GM23248 (cell line): ENCODE results near the gene NRN1L. TPM values are rescaled to one million over a fixed set of nuclear protein-coding genes. Genes with fewer than 3 reads are reported as not detected.

Experiments
- DNase-seq: peaks from one replicate; pipeline ENCODE4 v3.0.0-alpha.2; 2015
- H2AFZ ChIP-seq: fragments of 200-600 bp; sonication (generic); 2 replicates; pipeline ENCODE4 v1.6.1; 2016; ENCODE audit warnings: antibody characterized with exemption
- H3F3A ChIP-seq: fragments of 200-600 bp; sonication (generic); 2 replicates; pipeline ENCODE4 v1.6.1; 2016; ENCODE audit warnings: mild to moderate bottlenecking, antibody characterized with exemption, mixed run types; ENCODE audit not compliant: insufficient read depth
- H3K27ac ChIP-seq: fragments of 200-600 bp; sonication (generic); 2 replicates; pipeline ENCODE4 v1.5.1; 2016; ENCODE audit warnings: mild to moderate bottlenecking
- H3K27me3 ChIP-seq: fragments of 200-600 bp; sonication (generic); replicated peaks from 2 replicates; pipeline ENCODE4 v1.6.1; 2016; ENCODE audit warnings: mild to moderate bottlenecking; ENCODE audit not compliant: insufficient read depth
- H3K36me3 ChIP-seq: fragments of 200-600 bp; sonication (generic); 2 replicates; pipeline ENCODE4 v1.6.1; 2016; ENCODE audit warnings: low read depth, mild to moderate bottlenecking
- H3K4me1 ChIP-seq: fragments of 200-600 bp; sonication (generic); 2 replicates; pipeline ENCODE4 v1.6.1; 2016; ENCODE audit warnings: mild to moderate bottlenecking; ENCODE audit not compliant: insufficient read depth
- H3K4me2 ChIP-seq: fragments of 200-600 bp; sonication (generic); one replicate; pipeline ENCODE4 v1.6.1; 2016; ENCODE audit warnings: mild to moderate bottlenecking; ENCODE audit not compliant: unreplicated experiment
- H3K4me3 ChIP-seq: fragments of 200-600 bp; sonication (generic); 2 replicates; pipeline ENCODE4 v1.5.1; 2016; ENCODE audit warnings: mild to moderate bottlenecking
- H3K79me2 ChIP-seq: fragments of 200-600 bp; sonication (generic); 2 replicates; pipeline ENCODE4 v1.6.1; 2016; ENCODE audit warnings: mild to moderate bottlenecking; ENCODE audit not compliant: insufficient read depth
- H3K9ac ChIP-seq: fragments of 200-600 bp; sonication (generic); 2 replicates; pipeline ENCODE4 v1.6.1; 2016; ENCODE audit warnings: mild to moderate bottlenecking
- H3K9me2 ChIP-seq: fragments of 200-600 bp; sonication (generic); 2 replicates; pipeline ENCODE4 v1.6.1; 2016; ENCODE audit warnings: mixed run types, mild to moderate bottlenecking, moderate library complexity; ENCODE audit not compliant: insufficient read depth
- H3K9me3 ChIP-seq: fragments of 200-600 bp; sonication (generic); one replicate; pipeline ENCODE4 v1.6.1; 2017; ENCODE audit warnings: low read depth
- H4K20me1 ChIP-seq: fragments of 200-600 bp; sonication (generic); 2 replicates; pipeline ENCODE4 v1.6.0; 2016; ENCODE audit not compliant: insufficient read depth
- EZH2 ChIP-seq: fragments of 200-600 bp; sonication (generic); IDR thresholded peaks from 2 replicates; pipeline ENCODE4 v1.6.1; 2018; ENCODE audit warnings: antibody characterized with exemption, mild to moderate bottlenecking; ENCODE audit not compliant: insufficient read depth, poor library complexity, severe bottlenecking
- EZH2phosphoT487 ChIP-seq: fragments of 200-600 bp; sonication (generic); IDR thresholded peaks from 2 replicates; pipeline ENCODE4 v1.6.1; 2018; ENCODE audit warnings: antibody characterized with exemption, moderate library complexity, mild to moderate bottlenecking, low read depth; ENCODE audit not compliant: insufficient read depth
- WGBS, 2 experiments: methylation state at CpG; one replicate each; pipeline ENCODE4 v1.1.6; 2015 to 2017; ENCODE audit warnings: low lambda C conversion rate in 2 of 2, low coverage in 1 of 2; ENCODE audit errors: missing lambda C conversion rate in 2 of 2; 5-methylcytosine and 5-hydroxymethylcytosine counted together
- in situ Hi-C: fragments of 300-500 bp; cut with MboI; formaldehyde crosslinking; loops from 2 replicates; pipeline ENCODE4 v1.15.0; 2020
- polyA plus RNA-seq: library from polyadenylated mRNA; unstranded; fragments of >200 nt; fragmentation: Nextera tagmentation; extraction: Ambion mirVana; gene quantifications from 2 replicates; pipeline ENCODE4 v1.2.1, GENCODE V29; 2016
- total RNA-seq: library from RNA; depleted of rRNA; stranded (reverse); fragments of >200 nt; shearing (Covaris generic); gene quantifications from 2 replicates; pipeline ENCODE4 v1.2.3, GENCODE V29; 2014

The NRN1L gene
- total and polyA plus RNA-seq, 2 experiments from 2014 or later = not detected

GRCh38 chr16:67922740-67923139 is 38.1 kb downstream of the NRN1L start:
- H3K9me3 ChIP-seq = no peaks in the 10 kb centered on the region
- H2AFZ ChIP-seq = no peak overlapping the region
- H4K20me1 ChIP-seq = peaks cover 16% of the 10 kb centered on the region; the same call in 1 of the 2 replicates
- peaks cover 7% of the 10 kb centered on the region for H3F3A ChIP-seq
- H3K4me2 ChIP-seq = no peak overlapping the region
- no peak for TF ChIP-seq EZH2
- peaks cover 6% of the 10 kb centered on the region for H3K4me1 ChIP-seq
- H3K27ac ChIP-seq = no peak overlapping the region
- in situ Hi-C loops = loop anchor here (10.0 kb wide), 1 partner anchor 108 kb away; no protein-coding TSS in a partner anchor
- H3K9me2 ChIP-seq = no peaks in the 10 kb centered on the region
- no peak for DNase-seq
- WGBS, 2 experiments = 64 to 73% methylated on average over 8 of the region's 8 CpGs
- H3K79me2 ChIP-seq = peaks cover 51% of the 10 kb centered on the region
- no peak overlapping the region for H3K9ac ChIP-seq
- H3K4me3 ChIP-seq = no peak overlapping the region
- no peaks in the 10 kb centered on the region for H3K36me3 ChIP-seq
- H3K27me3 ChIP-seq = no peaks in the 10 kb centered on the region

- no peaks in the 10 kb centered on the region for H3F3A ChIP-seq
- 92 to 94% methylated on average over 10 of the region's 10 CpGs for WGBS, 2 experiments
- DNase-seq = no peak
- no peaks in the 10 kb centered on the region for H3K4me1 ChIP-seq
- H3K27ac ChIP-seq = no peak overlapping the region
- H3K79me2 ChIP-seq = peaks cover 50% of the 10 kb centered on the region
- H3K36me3 ChIP-seq = no peaks in the 10 kb centered on the region
- H3K4me2 ChIP-seq = no peak overlapping the region
- peaks cover 11% of the 10 kb centered on the region; the same call in 1 of the 2 replicates for H4K20me1 ChIP-seq
- H3K27me3 ChIP-seq = no peaks in the 10 kb centered on the region
- TF ChIP-seq EZH2 = no peak
- TF ChIP-seq EZH2phosphoT487 = no peak
- H3K9ac ChIP-seq = no peak overlapping the region
- in situ Hi-C loops = loop anchor here (10.0 kb wide), 1 partner anchor 109 kb away; no protein-coding TSS in a partner anchor
- H3K4me3 ChIP-seq = no peak overlapping the region
- H3K9me3 ChIP-seq = no peaks in the 10 kb centered on the region
- no peaks in the 10 kb centered on the region for H3K9me2 ChIP-seq
- no peak overlapping the region for H2AFZ ChIP-seq
Observed at GRCh38 chr16:67923414-67924116, 38.9 kb downstream of the NRN1L start.

GRCh38 chr16:67924140-67924906 is 39.6 kb downstream of the NRN1L start:
- no peaks in the 10 kb centered on the region for H3K27me3 ChIP-seq
- no peak overlapping the region for H3K27ac ChIP-seq
- H3K36me3 ChIP-seq = no peaks in the 10 kb centered on the region
- in situ Hi-C loops = loop anchor here (10.0 kb wide), 1 partner anchor 110 kb away; no protein-coding TSS in a partner anchor
- no peak overlapping the region for H3K4me2 ChIP-seq
- 92 to 97% methylated on average over 10 of the region's 10 CpGs for WGBS, 2 experiments
- H4K20me1 ChIP-seq = peaks cover 5% of the 10 kb centered on the region; the same call in 1 of the 2 replicates
- DNase-seq = no peak
- no peaks in the 10 kb centered on the region for H3K4me1 ChIP-seq
- H3K9me2 ChIP-seq = no peaks in the 10 kb centered on the region
- H3K4me3 ChIP-seq = no peak overlapping the region
- H3K9ac ChIP-seq = no peak overlapping the region
- H2AFZ ChIP-seq = no peak overlapping the region
- peaks cover 42% of the 10 kb centered on the region for H3K79me2 ChIP-seq
- no peaks in the 10 kb centered on the region for H3F3A ChIP-seq
- H3K9me3 ChIP-seq = no peaks in the 10 kb centered on the region
- TF ChIP-seq EZH2 = no peak
- TF ChIP-seq EZH2phosphoT487 = no peak

- no peak for TF ChIP-seq EZH2
- no peak for TF ChIP-seq EZH2phosphoT487
- H3K4me3 ChIP-seq = no peak overlapping the region
- DNase-seq = no peak
- H3K27ac ChIP-seq = no peak overlapping the region
- H2AFZ ChIP-seq = no peak overlapping the region
- no peaks in the 10 kb centered on the region for H3K9me3 ChIP-seq
- in situ Hi-C loops = loop anchor here (10.0 kb wide), 1 partner anchor 111 kb away; no protein-coding TSS in a partner anchor
- H3K9ac ChIP-seq = no peak overlapping the region
- no peaks in the 10 kb centered on the region for H3K9me2 ChIP-seq
- no peaks in the 10 kb centered on the region for H3K27me3 ChIP-seq
- no peaks in the 10 kb centered on the region for H3F3A ChIP-seq
- no peak overlapping the region for H3K4me2 ChIP-seq
- no peaks in the 10 kb centered on the region for H3K36me3 ChIP-seq
- H3K4me1 ChIP-seq = no peaks in the 10 kb centered on the region
- H4K20me1 ChIP-seq = no peaks in the 10 kb centered on the region
- H3K79me2 ChIP-seq = peaks cover 23% of the 10 kb centered on the region
- WGBS, 2 experiments = 65 to 70% methylated on average over 13 of the region's 13 CpGs
Observed at GRCh38 chr16:67926181-67926750, 41.6 kb downstream of the NRN1L start.
